Upper lobe of right lung (tissue), 1 donor: ENCODE data around the gene OR10H2. TPM values are rescaled to one million over a fixed set of nuclear protein-coding genes. Genes with fewer than 3 reads are reported as not detected.

Experiments used
- ATAC-seq: fragments of 200-7000 bp; cut with Tn5 transposase; one replicate; pipeline ENCODE4 v1.9.1; 2020; ENCODE audit warnings: mild to moderate bottlenecking, moderate library complexity
- DNase-seq: peaks from one replicate; pipeline ENCODE4 v3.0.0-alpha.2; 2020
- H3K27ac ChIP-seq: fragments of 200-600 bp; one replicate; pipeline ENCODE4 v1.8.0; 2022
- H3K27me3 ChIP-seq: fragments of 200-600 bp; one replicate; pipeline ENCODE4 v1.8.0; 2022; ENCODE audit warnings: mild to moderate bottlenecking
- H3K36me3 ChIP-seq: fragments of 200-600 bp; one replicate; pipeline ENCODE4 v1.8.0; 2022
- H3K4me1 ChIP-seq: fragments of 200-600 bp; one replicate; pipeline ENCODE4 v1.8.0; 2022
- H3K4me3 ChIP-seq: fragments of 200-600 bp; one replicate; pipeline ENCODE4 v1.8.0; 2022; ENCODE audit warnings: mild to moderate bottlenecking
- H3K9me3 ChIP-seq: fragments of 200-600 bp; one replicate; pipeline ENCODE4 v1.8.0; 2022
- intact Hi-C: fragments of 100-400 bp; cut with DNase I; formaldehyde crosslinking; loops from one replicate; pipeline ENCODE4 v1.11.0; 2022
- total RNA-seq: library from RNA; stranded (reverse); fragmentation: NEBNext Ultra II Directional; extraction: Animal tissue kit (Norgen Biotek cat#: 25700); gene quantifications from one replicate; pipeline ENCODE4 v1.2.1, GENCODE V29; 2021
- TF ChIP-seq, protein P1 (sequence below): fragments of 200-600 bp; IDR thresholded peaks from one replicate; pipeline ENCODE4 v1.8.0; 2022; ENCODE audit warnings: antibody characterized with exemption
- donor health status: DM: no; HTN: yes; CAD: no; lungs with severe emphysema.

Gene OR10H2
- total RNA-seq, 1 donor from 2014 or later, result not detected

DNA sequence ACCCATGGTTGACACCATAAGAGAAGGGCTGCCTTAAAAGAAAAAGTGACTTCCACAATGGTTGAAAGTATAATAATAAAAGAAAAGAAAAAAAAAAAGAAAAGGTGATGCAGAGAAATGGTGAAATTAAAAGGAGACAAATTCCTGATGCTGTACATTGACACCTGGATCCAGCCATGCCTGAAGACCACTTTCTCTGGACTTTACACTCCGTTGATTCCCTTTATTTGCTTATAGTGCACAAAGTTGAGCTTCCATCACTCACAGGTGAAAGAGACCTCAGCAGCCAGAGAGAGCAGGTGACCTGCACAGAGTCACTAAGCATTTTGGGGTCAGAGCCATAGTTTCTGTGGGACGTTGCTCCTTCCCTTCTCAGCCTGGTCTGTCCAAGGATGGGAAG lies 47.4 kb downstream of the OR10H2 start:
- H3K27me3 ChIP-seq, result no peaks in the 10 kb centered on the region
- peaks cover 7% of the 10 kb centered on the region for H3K4me1 ChIP-seq
- H3K9me3 ChIP-seq, result no peaks in the 10 kb centered on the region
- intact Hi-C loops, result no loop called here
- H3K27ac ChIP-seq, result no peak overlapping the region
- ATAC-seq, result no peak
- DNase-seq, result no peak
- TF ChIP-seq, protein P1, sequence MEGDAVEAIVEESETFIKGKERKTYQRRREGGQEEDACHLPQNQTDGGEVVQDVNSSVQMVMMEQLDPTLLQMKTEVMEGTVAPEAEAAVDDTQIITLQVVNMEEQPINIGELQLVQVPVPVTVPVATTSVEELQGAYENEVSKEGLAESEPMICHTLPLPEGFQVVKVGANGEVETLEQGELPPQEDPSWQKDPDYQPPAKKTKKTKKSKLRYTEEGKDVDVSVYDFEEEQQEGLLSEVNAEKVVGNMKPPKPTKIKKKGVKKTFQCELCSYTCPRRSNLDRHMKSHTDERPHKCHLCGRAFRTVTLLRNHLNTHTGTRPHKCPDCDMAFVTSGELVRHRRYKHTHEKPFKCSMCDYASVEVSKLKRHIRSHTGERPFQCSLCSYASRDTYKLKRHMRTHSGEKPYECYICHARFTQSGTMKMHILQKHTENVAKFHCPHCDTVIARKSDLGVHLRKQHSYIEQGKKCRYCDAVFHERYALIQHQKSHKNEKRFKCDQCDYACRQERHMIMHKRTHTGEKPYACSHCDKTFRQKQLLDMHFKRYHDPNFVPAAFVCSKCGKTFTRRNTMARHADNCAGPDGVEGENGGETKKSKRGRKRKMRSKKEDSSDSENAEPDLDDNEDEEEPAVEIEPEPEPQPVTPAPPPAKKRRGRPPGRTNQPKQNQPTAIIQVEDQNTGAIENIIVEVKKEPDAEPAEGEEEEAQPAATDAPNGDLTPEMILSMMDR, result no peak
- H3K4me3 ChIP-seq, result no peak overlapping the region
- no peaks in the 10 kb centered on the region for H3K36me3 ChIP-seq

GRCh38 chr19:15776264-15776663 lies 48.4 kb downstream of the OR10H2 start:
- Histone ChIP-seq H3K9me3 (no peaks in the 10 kb centered on the region), H3K27ac (no peak overlapping the region), H3K36me3 (no peaks in the 10 kb centered on the region), H3K27me3 (no peaks in the 10 kb centered on the region), H3K4me3 (no peak overlapping the region), H3K4me1 (peaks cover 9% of the 10 kb centered on the region)
- TF ChIP-seq, protein P1, result no peak
- intact Hi-C loops, result no loop called here
- DNase-seq (peak; percentile 10), ATAC-seq (no peak)

GRCh38 chr19:15776991-15777970 lies 49.5 kb downstream of the OR10H2 start:
- peaks cover 9% of the 10 kb centered on the region for H3K4me1 ChIP-seq
- no peaks in the 10 kb centered on the region for H3K36me3 ChIP-seq
- H3K4me3 ChIP-seq, result no peak overlapping the region
- ATAC-seq (no peak), DNase-seq (peak; percentile 25)
- TF ChIP-seq, protein P1, result no peak
- intact Hi-C loops, result no loop called here
- H3K9me3 ChIP-seq, result no peaks in the 10 kb centered on the region
- H3K27ac ChIP-seq, result no peak overlapping the region
- H3K27me3 ChIP-seq, result no peaks in the 10 kb centered on the region

Other genes starting within 250 kb of the OR10H2 start
- not detected for gene PGLYRP2, start 248.5 kb upstream of the OR10H2 start, total RNA-seq
- gene CYP4F22, start 219.5 kb upstream of the OR10H2 start, total RNA-seq, result not detected
- gene CYP4F8, start 112.8 kb upstream of the OR10H2 start, total RNA-seq, result 2.1 TPM
- 0.41 TPM for gene CYP4F3, start 87.1 kb upstream of the OR10H2 start, total RNA-seq
- gene CYP4F12, start 54.9 kb upstream of the OR10H2 start, total RNA-seq, result 3.7 TPM
- not detected for gene OR10H3, start 10.0 kb downstream of the OR10H2 start, total RNA-seq
- not detected for gene OR10H5, start 59.6 kb downstream of the OR10H2 start, total RNA-seq
- not detected for gene OR10H1, start 87.6 kb downstream of the OR10H2 start, total RNA-seq
- not detected for gene CYP4F2, start 170.1 kb downstream of the OR10H2 start, total RNA-seq
- 3.5 TPM for gene CYP4F11, start 206.5 kb downstream of the OR10H2 start, total RNA-seq
- gene OR10H4, start 221.0 kb downstream of the OR10H2 start, total RNA-seq, result not detected